Measurements from ENCODE around the gene OR10J5.
"Not testable (repeated sequence)": the region's sequence is repeated elsewhere in the genome, so short reads cannot be mapped to it uniquely, and the experiment has no call there.

Gene OR10J5

DNA sequence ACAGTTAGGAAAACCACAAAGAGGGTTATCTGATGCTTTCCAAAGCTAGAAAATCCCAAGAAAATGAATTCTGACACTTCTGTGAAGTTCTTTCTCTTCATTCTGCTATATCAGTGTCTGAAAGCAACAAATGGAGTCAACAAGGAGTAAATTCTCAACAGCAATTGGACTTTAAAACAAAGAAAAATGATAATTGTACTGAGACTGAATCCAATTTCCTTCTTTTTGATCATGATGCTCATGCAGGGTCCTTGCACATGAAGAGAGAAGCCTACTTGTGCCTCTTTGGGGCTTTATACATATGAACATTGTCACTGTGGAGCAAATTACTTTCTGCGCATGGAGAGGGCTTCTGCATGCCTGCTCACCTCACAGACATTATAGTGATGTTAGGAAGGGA, at the start of gene OR10J5:
Gene OR10J5, minus strand, starts transcription at position 101 of the 400 bp plus-strand sequence. Its CDS starts 0 bp downstream, at position 101.
- DNase-seq (ENCODE audit: low read depth, low spot score): no peak

GRCh38 chr1:159584536-159584935, 48.7 kb upstream of the OR10J5 start:
- DNase-seq (ENCODE audit: low read depth, low spot score): no peak

DNA sequence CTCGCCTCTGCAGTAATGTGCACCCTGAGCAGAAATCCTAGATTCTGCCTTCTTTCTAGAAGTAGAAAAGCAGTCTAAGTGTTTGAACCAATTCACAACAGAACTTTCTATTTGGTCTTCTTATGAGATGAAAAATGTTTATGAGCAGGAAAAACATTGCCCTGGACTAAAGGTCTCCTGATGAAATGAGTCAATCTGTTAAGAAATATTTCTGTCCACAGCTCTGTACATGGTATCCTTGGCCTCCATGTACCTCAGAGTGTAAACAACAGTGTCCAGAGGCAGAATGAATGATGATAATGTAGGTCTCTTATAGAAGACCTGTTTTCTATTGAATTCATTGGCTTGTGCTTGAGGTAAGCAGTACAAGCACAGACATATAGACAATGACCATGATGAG, 45.6 kb upstream of the OR10J5 start:
- no peak for DNase-seq (ENCODE audit: low read depth, low spot score)

GRCh38 chr1:159580340-159580739, 44.5 kb upstream of the OR10J5 start:
- DNase-seq (ENCODE audit: low read depth, low spot score): no peak

DNA sequence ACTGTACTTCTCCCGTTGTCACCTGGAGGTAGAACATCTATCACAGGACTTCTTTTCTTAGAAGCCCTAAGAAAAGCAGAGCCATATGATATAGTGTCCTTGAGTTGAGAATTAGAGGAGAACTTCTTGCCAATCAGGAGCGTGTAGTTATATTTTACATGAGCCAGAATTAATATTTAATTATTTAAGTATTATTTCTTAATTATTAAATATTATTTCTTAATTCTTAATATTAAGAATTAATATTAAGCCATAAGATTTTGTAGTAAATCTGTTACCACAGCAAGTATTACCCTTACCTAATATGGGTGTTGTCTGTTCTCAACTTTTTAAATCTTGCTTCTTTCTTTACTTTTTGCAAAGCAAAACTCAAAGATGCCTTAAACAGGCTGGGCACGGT, 41.6 kb upstream of the OR10J5 start:
- no peak for DNase-seq (ENCODE audit: low read depth, low spot score)

DNA sequence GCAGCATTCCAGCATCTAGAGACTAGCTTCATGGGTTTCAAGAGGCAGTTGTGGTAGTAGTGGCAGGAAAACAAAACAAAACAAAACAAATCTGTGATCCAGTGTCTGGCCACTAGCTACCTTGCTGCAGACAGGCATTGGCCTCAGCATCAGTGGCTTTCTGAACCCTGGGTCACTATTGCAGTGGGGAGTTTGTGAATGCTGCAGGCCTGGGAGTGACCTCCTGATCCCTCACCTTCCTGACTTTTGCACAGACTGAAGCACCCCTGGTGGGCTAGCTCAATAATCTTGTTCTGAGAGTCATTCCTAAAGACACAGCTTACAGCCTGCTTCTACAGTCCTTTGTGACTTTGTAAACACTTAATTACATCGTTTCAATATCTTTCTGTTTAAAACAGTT, 26.9 kb upstream of the OR10J5 start:
- no peak for DNase-seq (ENCODE audit: low read depth, low spot score)

DNA sequence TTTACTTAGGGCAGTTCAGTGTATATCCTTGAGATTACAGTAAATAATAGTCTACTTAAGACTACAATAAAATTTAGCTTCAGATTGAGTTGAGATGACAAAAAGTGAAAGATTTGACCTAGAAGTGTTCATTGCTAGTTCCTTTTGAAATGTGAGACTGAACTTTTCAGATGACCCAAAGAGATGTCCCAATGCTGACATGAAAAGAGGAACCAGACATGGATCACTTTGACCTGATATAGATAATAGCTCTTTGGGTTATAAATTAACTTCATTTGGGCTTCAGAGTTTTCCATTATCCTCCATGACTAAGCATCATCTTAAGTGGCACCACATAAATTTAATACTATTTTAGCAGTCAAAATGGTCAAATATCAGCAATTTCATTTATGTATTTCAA, 25.7 kb upstream of the OR10J5 start:
- no peak for DNase-seq (ENCODE audit: low read depth, low spot score)

- DNase-seq (ENCODE audit: low read depth, low spot score): no peak
Measured at GRCh38 chr1:159560599-159560998, 24.8 kb upstream of the OR10J5 start.

- DNase-seq (ENCODE audit: low read depth, low spot score): no peak
Measured at GRCh38 chr1:159556931-159557369, 21.1 kb upstream of the OR10J5 start.

DNA sequence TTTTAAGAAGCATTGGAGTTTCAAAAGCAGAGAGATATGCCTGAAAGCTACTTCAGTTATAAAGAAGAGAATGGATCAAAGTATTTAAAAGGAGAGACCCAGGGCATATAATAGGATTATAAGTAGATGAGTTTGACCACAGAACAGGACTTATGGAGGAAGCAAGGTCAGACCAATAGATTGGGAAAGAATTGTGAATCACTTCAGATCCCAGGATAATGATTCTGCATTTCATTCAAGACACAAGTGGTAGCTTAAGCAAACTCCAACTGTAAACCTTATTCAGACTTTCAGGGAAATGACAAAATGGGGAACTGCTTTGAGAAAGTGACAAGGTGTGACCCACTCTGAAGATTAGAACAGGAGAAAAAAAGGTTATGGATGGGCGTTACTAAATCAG, 18.9 kb upstream of the OR10J5 start:
- no peak for DNase-seq (ENCODE audit: low read depth, low spot score)

GRCh38 chr1:159554261-159554660, 18.5 kb upstream of the OR10J5 start:
- no peak for DNase-seq (ENCODE audit: low read depth, low spot score)

GRCh38 chr1:159548126-159548525, 12.3 kb upstream of the OR10J5 start:
- no peak for DNase-seq (ENCODE audit: low read depth, low spot score)

DNA sequence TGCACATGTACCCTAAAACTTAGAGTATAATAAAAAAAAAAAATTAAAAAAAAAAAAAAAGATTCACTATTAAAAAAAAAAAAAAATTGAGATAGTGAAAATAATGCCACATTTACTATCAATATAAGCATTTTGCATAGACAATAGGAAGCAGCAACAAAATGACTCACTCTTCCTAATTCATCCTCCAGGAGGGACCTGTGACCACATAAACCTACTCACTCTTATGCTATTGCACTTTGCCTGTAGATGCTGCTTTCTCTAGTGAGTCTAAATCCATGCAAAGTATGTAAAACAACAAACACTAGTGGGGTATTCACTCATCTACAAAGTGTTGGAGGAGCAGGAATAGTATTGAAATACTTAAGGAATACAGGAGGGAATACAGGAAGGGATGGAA, 2.9 kb downstream of the OR10J5 start:
- no peak for DNase-seq (ENCODE audit: low read depth, low spot score)

DNA sequence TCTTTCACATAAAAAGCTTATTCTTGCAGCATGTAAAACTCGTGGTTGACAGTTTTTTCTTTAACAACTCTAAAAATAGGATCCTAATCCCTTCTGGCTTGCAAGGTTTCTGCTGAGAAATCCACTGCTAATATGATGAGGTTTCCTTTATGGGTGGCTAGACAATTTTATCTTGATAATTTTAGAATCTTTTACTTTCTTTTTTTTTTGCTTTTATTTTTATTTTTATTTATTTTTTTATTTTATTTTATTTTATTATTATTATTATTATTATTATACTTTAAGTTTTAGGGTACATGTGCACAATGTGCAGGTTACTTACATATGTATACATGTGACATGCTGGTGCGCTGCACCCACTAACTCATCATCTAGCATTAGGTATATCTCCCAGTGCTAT, 11.0 kb downstream of the OR10J5 start:
- DNase-seq (ENCODE audit: low read depth, low spot score): not testable (repeated sequence)

DNA sequence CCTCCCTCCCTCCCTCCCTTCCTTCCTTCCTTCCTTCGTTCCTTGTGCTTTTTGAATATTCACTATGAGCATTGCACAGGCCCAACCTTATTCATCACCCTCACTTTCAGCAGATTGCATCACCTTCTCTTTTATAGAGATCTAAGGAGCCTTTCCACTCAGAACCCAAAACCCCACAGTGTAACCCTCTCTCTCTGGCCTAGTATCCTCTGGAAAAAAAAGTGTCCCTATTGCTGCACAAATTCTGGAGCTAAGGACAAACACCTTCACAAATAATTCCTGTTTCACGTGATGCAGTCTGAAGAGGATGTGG, 25.6 kb downstream of the OR10J5 start:
- DNase-seq (ENCODE audit: low read depth, low spot score): no peak

DNA sequence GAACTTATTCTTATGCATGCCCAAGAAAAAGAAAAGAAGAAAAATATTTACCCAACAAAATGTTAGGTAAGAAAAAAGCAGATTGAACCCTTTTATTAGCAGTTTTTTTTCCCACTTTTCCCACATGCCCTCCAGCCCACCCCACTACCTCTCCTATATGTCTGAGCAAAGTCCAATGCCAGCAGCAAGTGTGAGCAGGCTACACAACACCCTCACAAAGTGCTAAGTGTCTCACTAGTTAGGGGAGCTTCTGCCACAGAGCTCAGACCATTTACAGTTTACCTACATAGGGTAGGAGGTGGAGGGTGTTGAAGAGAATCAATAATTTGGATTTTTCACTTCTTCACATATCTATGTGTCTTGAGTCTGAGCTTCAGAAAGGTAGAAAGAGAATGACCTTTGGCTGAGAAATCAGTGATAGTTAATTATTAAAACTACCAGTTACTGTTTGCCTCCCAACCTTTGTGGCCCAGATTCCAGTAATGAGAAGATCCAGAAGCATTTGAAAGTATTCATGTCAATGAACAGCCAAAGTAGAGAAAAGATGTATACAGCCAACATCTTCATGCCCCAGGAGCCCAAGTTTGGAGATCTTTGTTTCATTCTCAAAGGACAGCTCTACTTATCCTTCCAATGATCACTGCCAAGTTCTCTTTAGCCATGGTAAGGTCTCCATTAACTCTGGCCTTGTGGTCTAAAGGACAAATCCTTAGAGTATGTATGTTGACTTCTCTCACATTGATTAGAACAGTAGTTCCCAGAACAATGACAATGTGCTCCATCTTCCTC, 26.2 kb downstream of the OR10J5 start:
- no peak for DNase-seq (ENCODE audit: low read depth, low spot score)

GRCh38 chr1:159508951-159509350, 26.9 kb downstream of the OR10J5 start:
- no peak for DNase-seq (ENCODE audit: low read depth, low spot score)

DNA sequence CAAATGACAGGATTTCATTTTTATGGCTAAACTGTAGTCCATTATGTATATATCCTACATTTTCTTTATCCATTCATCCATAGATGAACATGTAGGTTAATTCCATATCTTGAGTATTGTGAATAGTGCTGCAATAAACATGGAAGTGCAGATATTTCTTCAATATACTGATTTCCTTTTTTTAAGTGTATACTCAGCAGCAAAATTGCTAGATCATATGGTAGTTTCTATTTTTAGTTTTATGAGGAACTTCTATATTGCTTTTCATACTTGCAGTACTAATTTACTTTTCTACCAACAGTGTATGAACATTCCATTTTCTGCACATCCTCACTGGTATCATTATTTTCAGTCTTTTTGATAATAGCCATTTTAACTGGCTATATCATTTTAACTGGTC, 30.1 kb downstream of the OR10J5 start:
- DNase-seq (ENCODE audit: low read depth, low spot score): no peak

GRCh38 chr1:159501082-159501481, 34.7 kb downstream of the OR10J5 start:
- DNase-seq (ENCODE audit: low read depth, low spot score): no peak

DNA sequence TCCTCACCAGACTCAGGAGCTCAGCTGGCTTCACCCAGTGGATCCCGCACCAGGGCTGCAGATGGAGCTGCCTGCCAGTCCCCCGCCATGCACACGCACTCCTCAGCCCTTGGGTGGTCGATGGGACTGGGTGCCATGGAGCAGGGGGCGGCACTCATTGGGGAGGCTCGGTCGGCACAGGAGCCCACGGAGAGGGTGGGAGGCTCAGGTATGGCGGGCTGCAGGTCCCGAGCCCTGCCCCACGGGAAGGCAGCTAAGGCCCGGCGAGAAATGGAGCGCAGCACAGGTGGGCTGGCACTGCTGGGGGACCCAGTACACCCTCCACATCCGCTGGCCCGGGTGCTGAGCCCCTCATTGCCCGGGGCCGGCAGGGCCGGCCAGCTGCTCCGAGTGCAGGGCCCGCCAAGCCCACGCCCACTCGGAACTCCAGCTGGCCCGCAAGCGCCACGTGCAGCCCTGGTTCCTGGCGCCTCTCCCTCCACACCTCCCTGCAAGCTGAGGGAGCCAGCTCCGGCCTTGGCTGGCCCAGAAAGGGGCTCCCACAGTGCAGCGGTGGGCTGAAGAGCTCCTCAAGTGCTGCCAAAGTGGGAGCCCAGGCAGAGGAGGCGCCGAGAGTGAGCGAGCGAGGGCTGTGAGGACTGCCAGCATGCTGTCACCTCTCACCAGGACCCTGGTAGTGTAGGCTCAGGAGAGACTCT, 41.1 kb downstream of the OR10J5 start:
- DNase-seq (ENCODE audit: low read depth, low spot score): not testable (repeated sequence)

DNA sequence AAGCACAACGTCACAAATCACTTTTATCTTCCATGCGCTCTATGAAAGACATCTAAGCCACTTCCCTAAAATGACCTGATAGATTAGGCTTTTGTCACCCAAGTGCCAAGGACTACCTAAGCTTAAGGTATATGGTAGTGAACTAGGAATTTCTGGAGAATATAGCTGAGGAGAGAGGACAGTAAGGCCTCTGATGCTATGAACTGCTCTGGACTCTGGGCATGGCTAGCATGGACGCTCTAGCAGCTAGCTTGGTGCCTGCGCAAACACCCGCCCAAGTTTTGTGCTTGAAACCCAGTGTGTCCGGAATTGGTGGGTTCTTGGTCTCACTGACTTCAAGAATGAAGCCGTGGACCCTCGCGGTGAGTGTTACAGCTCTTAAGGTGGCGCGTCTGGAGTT, 42.5 kb downstream of the OR10J5 start:
- DNase-seq (ENCODE audit: low read depth, low spot score): no peak

- DNase-seq (ENCODE audit: low read depth, low spot score): peak; percentile 10
Measured at GRCh38 chr1:159492575-159493323, 43.1 kb downstream of the OR10J5 start.

All from astrocyte of the hippocampus (primary cell).